HG02852 (cell line): ENCODE measurements around the gene FBXW4.
"Not testable (repeated sequence)": the region's sequence is repeated elsewhere in the genome, so short reads cannot be mapped to it uniquely, and the experiment has no call there.

Experiments used
- ATAC-seq: cut with Tn5 transposase; IDR thresholded peaks from one replicate; pipeline ENCODE4 v1.9.1; 2021; ENCODE audit warnings: mild to moderate bottlenecking, moderate library complexity; ENCODE audit not compliant: unreplicated experiment

FBXW4 gene

DNA sequence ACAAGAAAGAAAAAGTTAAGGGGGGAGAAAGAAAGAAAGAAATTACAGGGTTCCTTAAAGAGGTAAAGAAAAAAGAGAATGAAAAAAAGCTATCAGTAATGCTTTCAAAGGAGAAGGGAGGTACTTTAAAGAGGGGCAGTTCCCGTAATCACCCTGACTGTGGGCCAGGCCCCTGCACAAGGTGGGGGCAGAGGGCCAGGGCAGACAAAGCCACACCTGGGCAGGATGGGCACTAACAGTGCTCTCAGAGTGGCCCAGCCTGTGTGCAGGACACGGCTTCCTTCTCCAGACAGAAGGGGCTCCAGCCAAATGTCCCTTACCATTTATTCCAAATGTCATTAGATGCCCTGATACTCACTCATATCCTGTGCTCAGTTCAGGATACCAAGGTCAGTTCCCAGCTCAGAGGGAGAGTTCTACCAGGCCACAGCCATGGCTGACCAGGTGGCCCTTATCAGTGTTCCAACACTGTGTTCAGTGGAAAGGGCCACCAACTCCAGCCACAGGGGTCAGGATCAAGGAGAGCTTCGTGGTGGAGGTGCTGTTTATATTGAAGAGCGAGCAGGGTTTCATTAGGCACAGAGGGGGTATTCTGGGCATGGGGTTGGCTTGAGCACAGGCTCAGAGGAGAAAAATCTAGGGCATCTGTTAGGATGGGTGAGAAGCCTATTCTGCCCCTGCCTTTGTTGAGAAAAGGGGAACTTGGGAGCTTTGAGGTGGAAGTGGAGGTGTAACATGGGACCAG lies 77.0 kb downstream of the FBXW4 start:
- no peak for ATAC-seq

DNA sequence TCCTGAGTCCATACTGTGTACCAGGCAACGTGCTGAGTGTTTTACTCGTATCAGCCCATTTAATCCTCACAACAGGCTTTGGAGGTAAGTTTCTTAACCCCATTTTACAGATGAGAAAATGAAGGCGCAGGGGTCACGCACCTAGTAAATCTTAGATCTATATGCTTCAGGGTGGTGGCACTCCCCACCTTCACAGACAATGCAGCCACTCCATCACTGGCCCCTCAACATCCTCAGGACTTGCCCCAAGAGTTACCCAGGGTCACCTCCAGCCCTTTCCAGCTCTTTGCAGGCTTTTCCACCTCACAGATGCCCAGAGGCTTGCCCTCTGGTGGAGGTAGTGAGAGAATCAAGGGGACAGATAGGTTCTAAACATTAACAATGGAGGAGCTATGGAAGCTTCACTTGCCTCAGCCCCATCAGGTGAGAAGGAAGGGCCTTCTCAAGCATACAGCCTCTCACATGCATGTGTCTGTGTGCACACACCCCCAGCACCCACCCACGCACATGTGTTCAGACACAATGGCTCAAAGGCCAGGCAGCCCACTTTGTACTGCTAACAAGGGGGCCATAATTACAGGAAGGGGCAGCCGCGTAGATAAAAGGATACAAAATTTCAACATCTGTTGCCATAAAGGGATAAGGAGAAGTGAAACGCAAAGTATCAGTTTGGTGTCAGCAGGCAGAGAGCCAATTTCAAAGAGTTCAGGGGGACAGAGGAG lies 77.7 kb downstream of the FBXW4 start:
- no peak for ATAC-seq

DNA sequence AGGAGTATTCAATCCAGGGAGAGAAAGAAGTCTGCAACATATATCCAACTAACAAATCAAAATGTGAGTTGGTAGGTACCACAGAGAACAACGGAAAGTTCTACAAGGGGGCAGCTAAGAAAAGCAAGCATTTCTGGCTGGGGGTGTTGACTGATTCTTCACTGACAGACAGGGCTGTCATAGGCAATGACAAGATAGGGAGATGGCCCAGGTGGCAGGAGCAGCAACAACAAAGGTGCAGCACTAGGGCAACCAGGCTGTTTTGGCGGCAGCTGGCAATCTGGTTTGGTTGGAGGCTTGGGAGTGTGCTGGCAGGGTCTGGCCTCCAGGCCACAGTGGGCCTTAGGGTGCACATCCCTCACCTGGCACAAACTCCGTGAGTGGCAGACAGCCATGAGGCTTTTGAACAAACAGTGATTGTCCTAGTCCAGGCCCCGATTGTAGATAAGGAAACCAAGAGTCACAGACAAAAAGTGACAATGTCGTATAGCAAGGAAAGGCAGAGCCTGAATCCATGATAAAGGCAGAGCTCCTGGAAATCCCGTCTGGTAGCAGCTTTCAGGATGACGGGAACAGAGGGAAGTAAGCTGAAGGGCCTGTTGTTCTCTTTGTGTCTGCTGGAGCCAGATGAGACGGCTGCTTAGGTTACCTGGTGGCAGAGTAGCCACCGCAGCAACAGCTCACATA lies 78.4 kb downstream of the FBXW4 start:
- ATAC-seq = no peak

DNA sequence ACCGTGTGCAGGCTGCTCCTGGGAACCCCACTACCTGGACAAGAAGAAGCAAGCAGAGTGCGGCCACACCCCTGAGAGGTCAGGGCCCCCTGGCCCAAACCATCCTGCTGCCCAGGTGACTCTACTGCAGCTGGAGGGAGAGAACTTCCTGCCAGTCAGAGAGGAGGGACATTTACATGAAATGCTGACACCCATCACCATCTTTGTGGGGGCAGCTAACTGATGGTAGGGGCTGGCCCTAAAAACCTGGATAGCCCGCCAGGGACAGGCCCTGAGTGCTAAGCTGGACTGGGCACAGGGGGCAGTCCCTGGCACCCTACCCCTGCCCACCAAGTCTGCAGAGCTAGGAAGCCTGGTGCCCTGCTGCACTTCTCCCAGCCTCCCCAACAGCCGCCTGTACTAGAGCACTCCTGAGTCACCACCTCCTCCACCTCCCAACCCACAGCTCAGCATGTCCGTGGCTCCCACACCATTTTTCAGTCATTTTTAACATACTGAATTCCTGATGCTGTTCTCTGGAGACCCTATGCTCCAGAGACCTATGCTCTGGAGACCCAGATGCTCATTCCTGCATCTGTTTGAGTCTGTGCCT lies 79.3 kb downstream of the FBXW4 start:
- ATAC-seq = no peak

DNA sequence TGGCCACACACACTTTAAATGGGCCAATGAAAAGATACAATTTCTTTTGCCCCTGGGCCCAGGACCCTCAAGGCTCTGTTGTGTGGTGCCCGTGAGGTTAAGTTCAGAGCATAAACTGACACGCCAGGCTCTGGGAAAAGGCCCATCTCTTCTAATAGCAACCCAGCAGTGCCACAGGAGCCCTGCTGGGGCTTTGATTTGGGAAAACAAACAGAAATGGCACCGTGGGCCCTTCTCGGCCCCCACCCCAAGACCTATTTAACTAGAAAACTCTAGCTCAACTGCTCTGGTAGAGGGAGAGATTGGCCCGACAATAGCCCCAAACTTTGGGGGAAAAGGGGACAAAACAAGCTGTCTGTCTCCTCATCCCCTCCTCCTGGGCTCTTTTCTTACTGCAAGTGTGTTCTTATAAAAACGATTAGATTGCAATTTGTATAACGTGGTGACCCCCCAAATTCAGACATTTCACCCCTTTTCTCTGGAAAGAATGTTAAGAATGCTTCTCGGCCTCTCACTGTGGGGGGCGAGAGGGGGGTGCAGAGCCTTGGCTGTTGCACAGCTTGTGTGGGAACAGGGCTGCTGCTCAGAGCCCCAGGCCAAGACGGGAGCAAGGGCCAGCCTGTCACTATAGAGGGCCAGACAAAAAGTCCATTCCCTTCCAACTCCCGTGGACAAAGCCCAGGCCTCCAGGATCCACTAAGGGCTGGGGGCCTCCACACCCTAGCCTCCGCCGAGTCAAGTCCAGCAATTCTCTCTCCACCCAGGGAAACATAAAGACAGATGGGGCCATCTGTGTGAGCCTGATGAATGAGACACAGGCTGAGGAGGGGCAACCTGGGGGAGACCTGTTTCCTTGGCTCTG lies 80.1 kb downstream of the FBXW4 start:
- ATAC-seq = no peak

DNA sequence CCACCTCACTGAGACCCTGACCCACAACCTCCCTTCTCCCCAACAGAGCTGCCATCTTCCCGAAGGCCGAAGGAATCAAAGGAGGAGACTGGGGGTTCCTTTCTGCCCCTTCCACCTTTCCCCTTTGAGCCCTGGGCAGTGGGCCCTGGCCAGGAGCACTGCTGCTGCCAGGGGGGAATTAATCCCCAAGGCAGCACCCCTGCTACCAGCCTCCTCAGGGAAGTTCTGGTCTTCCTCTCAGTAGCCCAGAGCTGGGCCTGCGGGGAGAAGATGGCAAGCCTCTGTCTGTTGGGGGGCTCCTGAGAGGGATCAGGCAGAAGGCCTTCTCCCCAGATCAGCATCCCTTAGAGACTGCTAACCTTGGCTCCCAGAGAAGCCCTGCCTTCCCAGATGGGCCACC lies 81.3 kb downstream of the FBXW4 start:
- ATAC-seq = no peak

DNA sequence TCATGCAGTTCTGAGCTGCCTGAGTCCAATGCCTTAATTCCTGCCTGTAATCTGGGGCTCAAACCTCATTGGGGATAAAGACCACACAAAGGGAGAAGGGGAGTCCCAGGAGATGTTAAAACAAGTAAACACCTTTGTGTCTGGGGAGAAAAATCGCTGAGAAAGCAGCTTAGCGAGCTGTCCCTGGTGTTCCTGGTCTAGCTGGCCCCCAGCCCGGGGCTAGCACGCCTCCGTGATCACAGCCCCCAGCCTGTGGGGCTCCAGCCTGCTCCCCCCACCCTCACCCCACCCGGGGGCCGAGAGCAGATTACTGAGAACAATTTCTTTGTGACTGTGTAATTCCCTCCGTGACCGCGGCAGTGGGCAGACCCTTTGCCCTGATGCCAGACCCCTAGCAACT lies 82.1 kb downstream of the FBXW4 start:
- ATAC-seq = no peak

DNA sequence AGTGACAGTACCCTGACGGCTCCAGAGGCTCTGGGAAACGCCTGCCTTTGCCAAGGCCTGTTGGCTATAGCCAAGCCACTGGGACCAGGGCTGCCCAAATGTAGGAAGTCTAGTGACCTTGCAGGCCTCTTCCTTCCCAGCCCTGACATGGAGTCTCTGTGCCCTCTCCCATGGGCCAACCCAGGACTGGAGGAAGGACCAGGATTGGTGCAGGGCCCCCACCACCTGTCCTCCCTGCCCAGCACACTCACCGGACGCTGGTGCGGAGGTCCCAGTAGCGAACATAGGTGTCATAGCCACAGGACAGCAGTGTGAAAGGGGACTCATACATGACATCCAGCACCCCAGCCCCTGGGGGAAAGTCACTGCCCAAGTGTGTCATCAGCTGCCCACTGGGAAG lies 82.9 kb downstream of the FBXW4 start:
- no peak for ATAC-seq

DNA sequence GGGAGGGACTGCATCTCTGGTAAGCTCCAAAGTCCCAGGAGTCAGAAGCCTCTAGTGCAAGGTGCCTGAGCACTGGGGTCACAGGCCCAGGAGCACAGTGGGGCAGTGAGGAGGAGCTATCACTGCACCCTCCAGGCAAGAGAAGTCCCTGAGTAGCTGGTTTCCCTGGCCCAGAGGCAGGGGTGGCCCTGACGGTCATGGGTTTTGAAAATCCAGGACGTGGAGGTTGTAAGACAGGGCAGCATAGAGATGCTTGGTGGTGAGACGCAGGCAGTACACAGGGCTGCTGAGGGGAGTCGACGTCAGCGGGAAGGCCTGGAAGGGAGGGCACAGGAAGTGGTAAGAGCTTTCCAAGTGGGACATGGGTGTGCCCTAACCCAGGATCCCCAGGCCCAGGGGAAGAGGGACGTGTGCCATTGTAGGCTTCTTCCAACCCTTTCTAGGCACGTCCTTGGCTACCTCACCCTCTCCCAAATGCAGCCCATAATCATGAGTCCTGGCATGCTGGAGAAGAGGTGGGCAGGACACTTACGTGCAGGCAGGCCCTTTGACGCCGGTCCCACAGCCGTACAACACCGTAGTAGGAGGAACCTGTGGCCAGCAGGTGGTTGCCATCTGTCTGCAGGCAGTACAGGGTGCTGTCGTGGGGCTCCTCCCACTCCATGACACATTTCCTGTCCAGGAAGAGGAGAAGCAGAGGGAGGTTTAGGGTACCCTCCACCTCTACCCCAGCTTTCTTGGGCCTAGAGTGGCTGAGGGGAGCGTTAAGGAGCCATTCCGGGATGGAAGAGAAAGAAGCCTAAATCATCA lies 83.7 kb downstream of the FBXW4 start:
- ATAC-seq = no peak

DNA sequence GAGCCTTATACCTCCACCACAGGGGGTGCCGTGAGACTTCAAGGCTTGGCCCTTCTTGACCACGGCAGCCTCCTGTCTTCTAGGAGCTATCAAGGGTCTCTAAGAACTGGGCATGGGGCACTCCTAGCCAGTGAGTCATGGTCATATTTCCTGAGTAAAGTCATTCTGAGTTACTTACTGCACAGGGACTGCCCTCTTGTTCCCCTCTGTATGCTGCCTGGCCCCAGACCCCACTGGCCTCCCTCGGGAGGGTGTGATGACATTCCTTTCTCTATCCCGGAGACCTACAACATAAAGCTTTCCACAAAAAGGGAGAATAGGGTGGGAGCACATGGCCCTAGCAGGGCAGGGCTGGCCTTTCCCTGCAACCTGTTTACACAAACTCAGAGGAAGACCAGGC lies 85.5 kb downstream of the FBXW4 start:
- ATAC-seq = no peak

DNA sequence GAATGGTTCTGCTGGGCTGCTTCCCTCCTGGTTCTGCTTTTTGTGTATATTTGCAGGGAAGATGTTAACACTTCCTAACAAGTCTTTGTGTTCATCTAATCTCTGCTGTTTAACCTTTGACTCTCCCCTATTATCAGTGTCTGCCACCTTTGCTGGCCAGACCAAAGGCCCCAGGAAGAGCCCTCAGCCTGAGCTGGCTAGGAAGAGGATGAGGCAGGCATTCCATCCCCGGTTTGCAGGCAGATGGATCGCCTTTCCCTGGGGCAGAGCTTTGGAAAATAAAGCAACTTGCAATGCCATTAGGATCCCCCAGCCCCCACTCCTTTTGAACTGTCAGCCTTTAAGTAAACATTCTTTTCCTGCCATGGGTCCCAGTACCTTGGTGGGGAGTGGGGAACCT lies 87.8 kb downstream of the FBXW4 start:
- ATAC-seq = no peak

DNA sequence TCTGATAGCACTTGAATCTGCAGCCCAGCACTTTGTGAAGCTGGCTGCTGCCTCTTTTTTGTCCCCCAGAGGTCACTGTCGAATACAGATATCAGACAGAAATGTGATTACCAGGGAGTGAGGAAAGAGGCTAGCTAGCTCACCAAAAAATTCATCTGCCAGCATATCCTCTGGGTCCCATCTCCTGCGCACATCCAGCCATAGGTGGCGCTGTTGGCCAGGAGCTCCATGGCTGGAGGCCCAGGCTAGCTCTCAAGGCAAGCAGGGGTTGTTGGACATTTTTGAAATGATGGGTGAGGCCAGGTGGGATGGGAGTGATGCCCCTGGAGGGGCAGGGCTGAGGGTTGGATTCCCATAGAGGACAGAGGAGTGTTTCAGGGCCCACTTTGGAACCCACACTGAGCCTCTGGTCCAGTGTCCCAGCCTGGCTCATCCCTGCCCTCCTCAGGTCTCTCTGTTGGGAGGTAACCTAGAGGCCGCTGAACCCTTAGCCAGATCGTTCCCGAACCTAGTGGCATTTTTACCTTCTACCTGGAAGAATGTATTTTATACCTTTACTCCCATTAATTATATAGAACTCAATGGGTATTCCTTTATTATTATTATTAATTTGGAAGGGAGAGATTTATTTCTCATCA lies 92.1 kb downstream of the FBXW4 start:
- ATAC-seq = no peak

DNA sequence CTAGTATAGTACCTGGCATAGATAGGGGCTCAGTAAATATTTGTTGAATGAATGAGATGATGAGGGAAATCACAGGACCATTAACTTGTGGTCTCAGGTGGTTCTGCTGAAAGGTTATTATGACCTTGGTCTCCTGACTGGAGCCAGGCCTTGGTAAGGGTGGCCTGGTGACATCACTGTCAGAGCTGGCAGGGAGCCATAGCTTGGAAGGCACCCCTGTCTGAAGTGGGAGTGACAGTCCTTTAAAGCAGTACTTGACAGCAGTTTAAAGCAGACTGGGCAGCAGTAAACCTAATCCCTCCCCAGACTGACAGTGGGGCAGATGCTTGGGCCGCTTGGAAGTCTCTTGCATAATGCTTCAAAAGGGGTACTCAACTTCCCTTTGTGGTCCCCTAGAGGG lies 93.4 kb downstream of the FBXW4 start:
- ATAC-seq = no peak

DNA sequence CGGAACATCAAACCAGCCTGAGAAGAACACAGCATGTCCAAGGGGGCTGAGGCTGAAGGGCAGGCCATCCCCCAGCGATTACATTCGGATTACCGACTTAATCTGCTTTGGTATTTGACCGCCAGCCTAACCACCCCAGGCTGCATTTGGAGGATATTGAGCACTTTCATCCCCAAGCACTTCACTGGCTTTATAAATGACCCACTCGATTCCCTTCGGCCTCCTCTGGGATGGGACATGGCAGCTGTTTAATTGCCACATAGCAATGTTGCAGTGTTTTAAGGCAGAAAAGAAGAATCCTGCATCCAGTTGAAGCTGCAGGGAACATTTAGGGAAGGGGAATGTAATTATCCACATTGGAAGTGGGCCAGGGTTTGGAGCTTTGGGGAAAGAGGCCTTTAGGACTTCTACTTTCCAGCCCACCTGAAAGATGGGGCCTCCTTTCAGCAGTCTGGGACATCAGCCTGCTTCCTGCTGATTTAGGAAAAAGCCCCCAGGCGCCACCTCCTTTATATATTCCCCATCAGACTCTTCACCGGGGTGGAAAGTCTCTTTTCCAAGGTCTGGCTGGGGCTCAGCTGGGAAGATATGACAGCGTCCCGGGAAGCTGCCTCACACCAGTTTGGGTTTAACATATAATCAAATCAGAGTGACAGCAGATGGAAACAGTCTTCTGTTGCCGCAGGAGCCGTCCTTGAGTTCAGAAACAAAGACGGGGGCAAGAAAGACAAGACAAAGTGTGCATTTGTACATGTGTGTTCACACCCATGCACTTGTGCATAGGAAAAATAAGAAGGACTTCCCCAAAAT lies 97.7 kb downstream of the FBXW4 start:
- no peak for ATAC-seq

DNA sequence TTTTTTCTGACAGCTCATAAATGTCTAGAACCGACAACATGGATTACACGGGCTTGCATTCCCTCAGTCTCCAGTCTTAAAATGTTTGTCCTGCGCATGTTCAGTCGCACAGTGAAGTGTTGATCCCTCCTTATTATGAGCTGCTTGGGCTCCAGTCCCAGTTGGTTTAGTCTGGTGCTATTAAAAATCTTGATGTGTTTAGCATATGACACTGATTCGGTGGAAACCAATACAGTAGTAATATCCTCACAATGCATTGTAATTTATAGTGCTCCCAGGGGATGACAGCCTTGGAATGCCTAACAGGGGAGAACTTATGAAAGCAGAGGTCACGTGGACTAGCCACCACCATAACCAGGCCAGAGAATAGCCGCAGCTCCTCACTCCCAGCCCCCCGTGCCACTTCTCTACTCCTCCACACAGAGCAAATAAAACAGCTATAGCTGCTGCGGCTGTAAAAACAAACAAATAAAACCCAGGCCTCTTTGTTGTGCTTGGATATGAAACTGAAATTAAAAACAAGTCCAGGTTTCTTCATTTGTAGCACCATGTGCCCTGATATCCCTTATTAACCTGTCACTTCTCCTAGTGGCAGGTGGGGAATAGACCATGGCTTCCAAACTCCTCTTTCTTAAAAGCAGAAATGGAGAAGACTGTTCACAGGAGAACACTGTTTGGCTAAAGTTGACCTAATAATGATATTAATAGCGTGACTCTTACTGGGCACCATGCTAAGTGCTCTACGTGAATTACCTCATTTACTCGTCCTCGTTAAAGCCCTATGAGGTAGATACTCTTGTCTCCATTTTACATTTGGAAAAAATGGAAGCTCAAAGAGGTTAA lies 99.2 kb downstream of the FBXW4 start:
- ATAC-seq = no peak

DNA sequence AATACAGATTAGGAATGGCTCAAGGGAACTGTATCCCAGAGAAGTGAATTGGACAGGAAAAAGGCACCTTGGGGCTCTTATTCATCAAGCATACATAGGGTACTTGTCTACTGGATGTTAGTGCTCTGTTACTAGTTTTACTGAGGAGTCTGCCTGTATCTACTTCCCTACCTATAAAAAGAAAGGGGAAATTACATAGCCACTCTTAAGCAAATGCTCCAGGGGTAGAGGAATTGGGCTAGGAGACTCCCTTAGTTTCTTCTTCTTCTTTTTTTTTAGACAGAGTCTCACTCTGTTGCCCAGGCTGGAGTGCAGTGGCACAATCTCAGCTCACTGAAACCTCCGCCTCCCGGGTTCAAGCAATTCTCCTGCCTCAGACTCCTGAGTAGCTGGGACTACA lies 101.6 kb downstream of the FBXW4 start:
- not testable (repeated sequence) for ATAC-seq

DNA sequence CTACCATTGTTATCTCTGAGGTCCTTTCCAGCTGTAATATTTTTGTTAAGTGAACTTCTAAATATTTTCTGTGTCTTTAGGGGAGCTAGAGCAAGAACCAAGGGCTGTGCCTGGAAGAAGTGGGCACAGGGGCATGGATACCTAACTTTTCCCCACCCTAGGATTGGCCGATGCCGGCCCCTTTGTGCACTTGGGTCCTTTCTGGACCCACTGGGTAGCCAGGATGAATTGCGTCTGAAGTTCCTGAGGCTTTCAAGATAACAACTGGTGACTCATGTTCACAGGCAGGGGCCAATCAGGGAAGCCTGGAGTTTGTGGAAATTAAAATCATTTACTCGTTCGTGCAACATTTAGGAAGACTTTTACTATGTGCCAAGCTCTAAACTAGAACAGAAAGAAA lies 106.1 kb downstream of the FBXW4 start:
- no peak for ATAC-seq
